IMR-90 (cell line): ENCODE results near the gene SLC17A4. TPM values are rescaled to one million over a fixed set of nuclear protein-coding genes. Genes with fewer than 3 reads are reported as not detected.

Source experiments
- ATAC-seq: fragments of 200-7000 bp; cut with Tn5 transposase; 2 replicates; pipeline ENCODE4 v1.9.1; 2020; ENCODE audit warnings: low read depth, mild to moderate bottlenecking, moderate library complexity
- Bru-seq: library from RNA; stranded (reverse); fragments of 400-500 nt; gene quantifications from one replicate; lab custom pipeline; 2021; lab: Mats Ljungman, UMichigan
- BruChase-seq, 2 experiments: library from RNA; stranded (reverse); fragments of 400-500 nt; gene quantifications; one replicate each; lab custom pipeline; 2021; lab: Mats Ljungman, UMichigan
- BruUV-seq: library from RNA; stranded (reverse); fragments of 400-500 nt; replicated peaks from 2 replicates; lab custom pipeline; 2021; lab: Mats Ljungman, UMichigan
- CTCF ChIA-PET: fragments of 300-600 bp; formaldehyde crosslinking; extraction: SDS; loops from one replicate; lab custom pipeline; 2021; ENCODE audit warnings: antibody characterized with exemption; lab: Yijun Ruan, JAX
- POLR2A ChIA-PET: fragments of 300-600 bp; sonication (Branson Sonifier 250); formaldehyde crosslinking; loops from one replicate; lab custom pipeline; 2022; ENCODE audit warnings: antibody characterized with exemption; ENCODE audit not compliant: unreplicated experiment; lab: Charles Lee
- DNase-seq: peaks from one replicate; pipeline ENCODE4 v3.0.0; 2013
- H2AFZ ChIP-seq: replicated peaks from 2 replicates; pipeline ENCODE3; 2013; ENCODE audit warnings: low read length, mild to moderate bottlenecking; ENCODE audit not compliant: poor library complexity
- H2AK5ac ChIP-seq: 2 replicates; pipeline ENCODE4 v1.6.1; 2013; ENCODE audit warnings: low read depth, low read length, inconsistent platforms
- H2AK9ac ChIP-seq: replicated peaks from 2 replicates; pipeline ENCODE3; 2013; ENCODE audit warnings: mild to moderate bottlenecking, low read depth, low read length, moderate library complexity; ENCODE audit not compliant: poor library complexity
- H2BK120ac ChIP-seq: 2 replicates; pipeline ENCODE4 v1.6.1; 2013; ENCODE audit warnings: low read depth, low read length, inconsistent platforms
- H2BK15ac ChIP-seq: 3 replicates; pipeline ENCODE4 v1.6.1; 2013; ENCODE audit warnings: low read depth, low read length, inconsistent platforms
- H2BK20ac ChIP-seq: 2 replicates; pipeline ENCODE4 v1.6.1; 2013; ENCODE audit warnings: low read depth, mild to moderate bottlenecking, inconsistent platforms, low read length, moderate library complexity
- H2BK5ac ChIP-seq: 2 replicates; pipeline ENCODE4 v1.6.1; 2013; ENCODE audit warnings: mild to moderate bottlenecking, low read depth, low read length, inconsistent platforms; ENCODE audit not compliant: poor library complexity, severe bottlenecking
- H3K14ac ChIP-seq: replicated peaks from 2 replicates; pipeline ENCODE4 v1.6.1; 2013; ENCODE audit warnings: low read depth, low read length, inconsistent platforms
- H3K18ac ChIP-seq: 2 replicates; pipeline ENCODE4 v1.6.1; 2013; ENCODE audit warnings: low read depth, low read length, control low read depth
- H3K23ac ChIP-seq: 2 replicates; pipeline ENCODE4 v1.6.1; 2013; ENCODE audit warnings: low read depth, low read length, inconsistent platforms
- H3K27ac ChIP-seq: 2 replicates; pipeline ENCODE4 v1.5.1; 2013; ENCODE audit warnings: mild to moderate bottlenecking, control low read depth, low read length; ENCODE audit not compliant: insufficient read depth
- H3K27me3 ChIP-seq: 2 replicates; pipeline ENCODE4 v1.6.1; 2013; ENCODE audit warnings: low read length; ENCODE audit not compliant: control insufficient read depth, insufficient read depth
- H3K36me3 ChIP-seq: 2 replicates; pipeline ENCODE4 v1.6.1; 2013; ENCODE audit warnings: low read length, mixed read lengths; ENCODE audit not compliant: control insufficient read depth, insufficient read depth
- H3K4ac ChIP-seq: 2 replicates; pipeline ENCODE4 v1.6.1; 2013; ENCODE audit warnings: low read depth, low read length, inconsistent platforms
- H3K4me1 ChIP-seq: 2 replicates; pipeline ENCODE4 v1.6.1; 2013; ENCODE audit warnings: low read length, mixed read lengths; ENCODE audit not compliant: control insufficient read depth, insufficient read depth
- H3K4me2 ChIP-seq: 2 replicates; pipeline ENCODE4 v1.6.1; 2013; ENCODE audit warnings: low read depth, mild to moderate bottlenecking, control low read depth, low read length, moderate library complexity
- H3K4me3 ChIP-seq: 2 replicates; pipeline ENCODE4 v1.5.1; 2013; ENCODE audit warnings: low read depth, mild to moderate bottlenecking, control low read depth, low read length, moderate library complexity; ENCODE audit not compliant: insufficient read depth
- H3K56ac ChIP-seq: 2 replicates; pipeline ENCODE4 v1.6.1; 2013; ENCODE audit warnings: low read length, inconsistent platforms; ENCODE audit not compliant: insufficient read depth; ENCODE audit errors: extremely low read depth
- H3K79me1 ChIP-seq, 2 experiments: 2 replicates each; pipeline ENCODE4 v1.6.1; 2013; ENCODE audit warnings: low read length in 2 of 2, inconsistent platforms in 1 of 2, low read depth in 1 of 2
- H3K9ac ChIP-seq: 2 replicates; pipeline ENCODE4 v1.6.1; 2013; ENCODE audit warnings: low read depth, low read length, control low read depth
- H3K9me1 ChIP-seq: 2 replicates; pipeline ENCODE4 v1.6.1; 2013; ENCODE audit warnings: low read length, inconsistent platforms; ENCODE audit not compliant: insufficient read depth
- H3K9me3 ChIP-seq: 2 replicates; pipeline ENCODE4 v1.6.1; 2013; ENCODE audit warnings: low read length; ENCODE audit not compliant: control insufficient read depth, insufficient read depth
- H4K20me1 ChIP-seq: 2 replicates; pipeline ENCODE4 v1.6.1; 2013; ENCODE audit warnings: low read length, inconsistent platforms; ENCODE audit not compliant: insufficient read depth
- H4K5ac ChIP-seq: 2 replicates; pipeline ENCODE4 v1.6.1; 2013; ENCODE audit warnings: mild to moderate bottlenecking, low read depth, low read length, control low read depth
- H4K8ac ChIP-seq, 2 experiments: 2 replicates each; pipeline ENCODE4 v1.6.1; 2013; ENCODE audit warnings: low read depth in 2 of 2, low read length in 2 of 2, control low read depth in 1 of 2, inconsistent platforms in 1 of 2
- H4K91ac ChIP-seq: 2 replicates; pipeline ENCODE4 v1.6.1; 2013; ENCODE audit warnings: low read depth, low read length, inconsistent platforms; ENCODE audit not compliant: insufficient read depth
- CHD1 ChIP-seq: IDR thresholded peaks from 2 replicates; pipeline ENCODE4 v1.6.1; 2012; ENCODE audit warnings: low read depth, low read length, improper control_type of control experiment
- ELK1 ChIP-seq: fragments of 150-350 bp; IDR thresholded peaks from 2 replicates; pipeline ENCODE4 v1.6.1; 2016; ENCODE audit warnings: low read depth, mild to moderate bottlenecking, low read length, moderate library complexity, borderline replicate concordance
- FOS ChIP-seq: fragments of 150-350 bp; IDR thresholded peaks from 2 replicates; pipeline ENCODE4 v1.6.1; 2016; ENCODE audit warnings: low read depth, low read length
- MAFK ChIP-seq: IDR thresholded peaks from 2 replicates; pipeline ENCODE4 v1.6.1; 2012; ENCODE audit warnings: low read depth, low read length, improper control_type of control experiment
- MXI1 ChIP-seq: IDR thresholded peaks from 2 replicates; pipeline ENCODE4 v1.6.1; 2012; ENCODE audit warnings: low read depth, mild to moderate bottlenecking, low read length, moderate library complexity, borderline replicate concordance
- POLR2A ChIP-seq: IDR thresholded peaks from 2 replicates; pipeline ENCODE4 v1.6.1; 2012; ENCODE audit warnings: mild to moderate bottlenecking, low read depth, low read length
- RAD21 ChIP-seq: IDR thresholded peaks from 2 replicates; pipeline ENCODE4 v1.6.1; 2012; ENCODE audit warnings: low read length, improper control_type of control experiment
- RFX5 ChIP-seq: IDR thresholded peaks from 2 replicates; pipeline ENCODE4 v1.8.0; 2012; ENCODE audit warnings: low read depth, mild to moderate bottlenecking, low read length, moderate library complexity
- USF2 ChIP-seq: fragments of 150-350 bp; IDR thresholded peaks from 2 replicates; pipeline ENCODE4 v1.6.1; 2017; ENCODE audit warnings: mild to moderate bottlenecking, antibody characterized with exemption, low read length, low read depth
- dilution Hi-C: fragments of 300-500 bp; cut with HindIII; formaldehyde crosslinking; loops from one replicate; pipeline ENCODE4 v1.14.3; 2018; ENCODE audit warnings: low sequenced_read_pairs; ENCODE audit not compliant: unreplicated experiment
- in situ Hi-C: fragments of 300-500 bp; cut with MboI; formaldehyde crosslinking; loops from 3 replicates; pipeline ENCODE4 v1.14.3; 2019; ENCODE audit warnings: low sequenced_read_pairs, inconsistent platforms, mixed read lengths
- intact Hi-C: fragments of 100-400 bp; cut with micrococcal nuclease; formaldehyde crosslinking; loops from 2 replicates; pipeline ENCODE4 v1.10.0; 2022
- long read RNA-seq: library from polyadenylated mRNA; unstranded; transcript quantifications from one replicate; pipeline ENCODE4 v2.0.0, GENCODE V29; 2021; ENCODE audit not compliant: unreplicated experiment
- polyA plus RNA-seq, 3 experiments: library from polyadenylated mRNA; depleted of rRNA; stranded (reverse); fragments of >200 nt; gene quantifications; 2 replicates each; pipeline ENCODE4 v1.2.3, GENCODE V29; 2012; ENCODE audit warnings: low replicate concordance in 1 of 3
- total RNA-seq: library from RNA; depleted of rRNA; stranded (reverse); fragments of >200 nt; gene quantifications from 2 replicates; pipeline ENCODE4 v1.2.3, GENCODE V29; 2012; rRNA removed
- TF ChIP-seq, protein P1 (sequence below): conservative IDR thresholded peaks from 2 replicates; pipeline ENCODE4 v1.5.1; 2012; ENCODE audit warnings: mild to moderate bottlenecking, low read depth, low read length, improper control_type of control experiment

The SLC17A4 gene
- total RNA-seq (not detected in 2 replicates), polyA plus RNA-seq (2012; rRNA removed) (not detected in 2 replicates), Bru-seq, nascent RNA (not detected), BruChase-seq, experiment 1, labeled RNA remaining after a 6-hour chase (not detected), BruChase-seq, experiment 2, labeled RNA remaining after a 2-hour chase (not detected)
- not detected in 2 replicates for polyA plus RNA-seq (2012; cell fraction: cytosol; rRNA removed)
- not detected in 2 replicates for polyA plus RNA-seq (2012; cell fraction: nucleus; rRNA removed; ENCODE audit: low replicate concordance)
- long read RNA-seq, result 0 reads

DNA sequence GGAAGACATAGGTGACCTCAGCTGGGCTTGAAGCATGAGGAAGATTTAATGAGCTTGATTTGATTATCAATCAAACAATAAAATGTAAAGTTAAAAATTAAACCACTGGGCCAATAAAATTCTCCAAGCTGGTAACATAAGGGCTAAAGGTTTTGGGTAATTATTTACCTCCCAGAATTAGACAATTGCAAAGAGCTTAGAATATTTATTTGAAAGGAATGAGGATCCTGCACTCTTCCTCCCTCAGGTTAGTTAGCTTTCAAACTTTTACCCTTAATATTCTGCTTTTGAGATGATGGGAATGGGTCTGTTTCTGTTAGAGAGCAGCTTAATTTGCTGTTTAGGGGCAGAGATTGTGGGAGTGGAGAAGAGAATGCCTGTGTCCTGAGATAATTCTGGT, at the start of gene SLC17A4:
Gene SLC17A4 (plus strand): TSS at position 208 of the 400 bp plus-strand sequence. CDS start 7,221 bp downstream, outside the sequence.
- BruUV-seq, result no TSS peak
- no peak within 1 kb of the TSS for H2BK15ac ChIP-seq
- H3K9me1 ChIP-seq, result no peaks in the 10 kb centered on the region
- no peaks in the 10 kb centered on the region for H3K9me3 ChIP-seq
- no peak within 1 kb of the TSS for H4K8ac ChIP-seq
- no peak within 1 kb of the TSS for H3K14ac ChIP-seq
- intact Hi-C loops (no loop called here), dilution Hi-C loops (no loop called here), in situ Hi-C loops (no loop called here)
- TF ChIP-seq POLR2A (no peak), MAFK (no peak), RFX5 (no peak), RAD21 (no peak), CHD1 (no peak), FOS (no peak), ELK1 (no peak), MXI1 (no peak), USF2 (no peak)
- TF ChIP-seq, protein P1, sequence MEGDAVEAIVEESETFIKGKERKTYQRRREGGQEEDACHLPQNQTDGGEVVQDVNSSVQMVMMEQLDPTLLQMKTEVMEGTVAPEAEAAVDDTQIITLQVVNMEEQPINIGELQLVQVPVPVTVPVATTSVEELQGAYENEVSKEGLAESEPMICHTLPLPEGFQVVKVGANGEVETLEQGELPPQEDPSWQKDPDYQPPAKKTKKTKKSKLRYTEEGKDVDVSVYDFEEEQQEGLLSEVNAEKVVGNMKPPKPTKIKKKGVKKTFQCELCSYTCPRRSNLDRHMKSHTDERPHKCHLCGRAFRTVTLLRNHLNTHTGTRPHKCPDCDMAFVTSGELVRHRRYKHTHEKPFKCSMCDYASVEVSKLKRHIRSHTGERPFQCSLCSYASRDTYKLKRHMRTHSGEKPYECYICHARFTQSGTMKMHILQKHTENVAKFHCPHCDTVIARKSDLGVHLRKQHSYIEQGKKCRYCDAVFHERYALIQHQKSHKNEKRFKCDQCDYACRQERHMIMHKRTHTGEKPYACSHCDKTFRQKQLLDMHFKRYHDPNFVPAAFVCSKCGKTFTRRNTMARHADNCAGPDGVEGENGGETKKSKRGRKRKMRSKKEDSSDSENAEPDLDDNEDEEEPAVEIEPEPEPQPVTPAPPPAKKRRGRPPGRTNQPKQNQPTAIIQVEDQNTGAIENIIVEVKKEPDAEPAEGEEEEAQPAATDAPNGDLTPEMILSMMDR, result no peak
- no peak within 1 kb of the TSS for H2BK120ac ChIP-seq
- no peak within 1 kb of the TSS for H4K91ac ChIP-seq
- H3K4ac ChIP-seq, result no peak within 1 kb of the TSS
- H3K18ac ChIP-seq, result no peak within 1 kb of the TSS
- H3K23ac ChIP-seq, result no peak within 1 kb of the TSS
- no peak within 1 kb of the TSS for H2AFZ ChIP-seq
- H2AK9ac ChIP-seq, result no peak within 1 kb of the TSS
- no peak for ATAC-seq
- CTCF ChIA-PET, result no interaction called here
- H3K4me3 ChIP-seq, result no peak within 1 kb of the TSS
- H3K27me3 ChIP-seq, result no peaks in the 10 kb centered on the region
- H2BK20ac ChIP-seq, result no peak within 1 kb of the TSS
- H3K27ac ChIP-seq, result no peak within 1 kb of the TSS
- no peak within 1 kb of the TSS for H3K4me2 ChIP-seq
- no peak within 1 kb of the TSS for H3K9ac ChIP-seq
- H3K56ac ChIP-seq, result no peak within 1 kb of the TSS
- no peaks in the 10 kb centered on the region for H3K4me1 ChIP-seq
- H2BK5ac ChIP-seq, result no peak within 1 kb of the TSS
- DNase-seq, result no peak
- H3K36me3 ChIP-seq, result no peaks in the 10 kb centered on the region
- H2AK5ac ChIP-seq, result no peak within 1 kb of the TSS
- POLR2A ChIA-PET, result interaction anchor here (0.6 kb wide), 2 partner anchors 1282 to 1540 kb away, joined by 3 to 6 read pairs; no protein-coding TSS in a partner anchor
- H3K79me1 ChIP-seq, result no peaks in the 10 kb centered on the region
- no peak within 1 kb of the TSS for H4K5ac ChIP-seq
- H4K20me1 ChIP-seq, result no peaks in the 10 kb centered on the region
